Dermis microvascular lymphatic vessel endothelial cell (primary cell): ENCODE data around the gene RIMBP2. TPM values are rescaled to one million over a fixed set of nuclear protein-coding genes. Genes with fewer than 3 reads are reported as not detected.
"Not testable (repeated sequence)": the region's sequence is repeated elsewhere in the genome, so short reads cannot be mapped to it uniquely, and the experiment has no call there.

ENCODE experiments used
- DNase-seq, 2 donors: peaks; one replicate each; pipeline versions ENCODE4 v3.0.0 to v3.0.0-alpha.2; 2010; ENCODE audit warnings: low read depth in 2 of 2
- total RNA-seq: library from RNA; depleted of rRNA; stranded (reverse); fragments of >200 nt; gene quantifications from 2 replicates; pipeline ENCODE4 v1.2.1, GENCODE V29; 2014

RIMBP2 gene
- total RNA-seq, 1 donor from 2014 or later, result not detected

DNA sequence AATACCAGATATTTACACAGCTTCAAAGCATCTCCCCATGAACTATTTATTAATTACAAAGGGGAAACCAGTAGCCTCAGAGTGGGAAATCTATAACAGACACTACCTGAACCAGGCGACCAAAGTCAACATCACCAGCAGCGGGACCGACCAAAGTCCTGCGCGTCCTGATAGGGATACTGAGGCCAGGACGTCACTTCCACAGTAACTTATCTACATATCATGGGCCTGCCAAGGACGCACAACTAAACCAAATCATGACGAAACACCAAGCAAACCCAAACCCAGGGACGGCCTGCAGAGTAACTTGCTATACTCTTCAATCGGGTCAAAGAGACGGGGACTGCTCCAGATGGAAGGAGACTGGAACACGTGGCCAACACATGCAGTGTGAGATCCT, 26.0 kb upstream of the RIMBP2 start:
- no peak for DNase-seq

DNA sequence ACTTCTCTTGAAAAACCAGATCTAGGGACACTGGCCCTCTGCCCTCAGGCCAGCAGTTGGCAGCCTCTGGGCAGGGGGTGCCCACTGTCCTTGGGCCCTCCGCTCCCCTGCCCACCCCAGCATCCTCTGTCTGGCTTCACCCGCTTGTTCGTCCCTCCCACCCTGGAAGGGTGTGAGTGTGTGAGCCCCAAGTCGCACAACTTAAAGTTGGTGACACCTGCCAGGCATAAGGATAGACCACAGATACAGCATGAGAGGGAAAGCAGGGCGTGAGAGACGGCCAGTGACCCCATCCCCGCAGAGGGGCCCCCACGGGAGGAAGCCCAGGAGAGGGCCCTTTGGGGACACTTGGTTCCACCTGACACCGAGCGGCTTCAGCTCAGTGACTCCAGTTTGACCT, 23.5 kb upstream of the RIMBP2 start:
- no peak for DNase-seq

DNA sequence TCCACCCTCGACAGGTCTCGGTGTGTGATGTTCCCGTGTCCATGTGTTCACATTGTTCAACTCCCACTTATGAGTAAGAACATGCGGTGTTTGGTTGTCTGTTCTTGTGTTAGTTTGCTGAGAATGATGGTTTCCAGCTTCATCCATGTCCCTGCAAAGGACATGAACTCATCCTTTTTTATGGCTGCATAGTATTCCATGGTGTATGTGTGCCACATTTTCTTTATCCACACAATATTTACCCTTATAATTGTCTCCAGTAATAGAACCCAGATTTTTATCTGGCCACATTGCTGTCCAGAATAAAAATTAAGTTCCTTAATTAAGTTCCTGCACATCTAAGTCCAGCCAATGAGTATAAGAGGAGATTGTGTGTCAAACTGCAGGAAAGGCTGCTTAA, 22.3 kb upstream of the RIMBP2 start:
- not testable (repeated sequence) for DNase-seq

GRCh38 chr12:130737731-130738130, 21.6 kb upstream of the RIMBP2 start:
- no peak for DNase-seq

GRCh38 chr12:130729344-130729743, 13.2 kb upstream of the RIMBP2 start:
- DNase-seq, result no peak

DNA sequence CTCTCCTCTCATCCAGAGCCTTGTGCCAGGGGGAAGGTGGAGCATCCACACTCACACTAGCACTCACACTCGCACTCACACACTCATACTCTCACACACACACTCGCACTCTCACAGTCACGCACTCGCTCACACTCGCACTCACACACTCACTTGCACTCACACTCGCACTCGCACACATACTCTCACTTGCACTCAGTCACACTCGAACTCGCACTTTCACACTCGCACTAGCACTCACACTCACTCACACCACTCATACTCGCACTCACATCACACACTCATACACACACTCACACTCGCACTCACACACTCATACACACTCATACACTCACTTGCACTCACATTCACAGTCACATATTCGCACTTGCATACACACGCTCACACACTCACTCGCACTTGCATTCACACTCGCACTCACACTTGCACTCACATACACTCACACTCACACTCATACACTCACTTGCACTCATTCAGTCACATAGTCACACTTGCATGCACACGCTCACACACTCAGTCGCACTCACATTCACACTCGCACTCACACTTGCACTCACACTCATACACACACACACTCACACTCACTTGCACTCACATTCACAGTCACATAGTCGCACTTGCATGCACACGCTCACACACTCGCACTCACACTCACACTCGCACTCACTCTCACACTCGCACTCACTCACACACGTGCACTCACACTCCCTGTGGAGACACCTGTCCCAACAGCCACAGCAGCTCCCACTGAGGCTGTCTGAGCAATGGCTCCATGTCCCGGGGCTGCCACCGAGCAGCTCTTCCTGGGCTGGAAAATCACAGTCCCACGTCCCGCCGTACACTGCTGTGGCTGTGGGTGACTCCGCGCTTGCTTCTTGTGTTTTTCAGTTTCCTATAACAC, 12.3 kb upstream of the RIMBP2 start:
- DNase-seq, result no peak

DNA sequence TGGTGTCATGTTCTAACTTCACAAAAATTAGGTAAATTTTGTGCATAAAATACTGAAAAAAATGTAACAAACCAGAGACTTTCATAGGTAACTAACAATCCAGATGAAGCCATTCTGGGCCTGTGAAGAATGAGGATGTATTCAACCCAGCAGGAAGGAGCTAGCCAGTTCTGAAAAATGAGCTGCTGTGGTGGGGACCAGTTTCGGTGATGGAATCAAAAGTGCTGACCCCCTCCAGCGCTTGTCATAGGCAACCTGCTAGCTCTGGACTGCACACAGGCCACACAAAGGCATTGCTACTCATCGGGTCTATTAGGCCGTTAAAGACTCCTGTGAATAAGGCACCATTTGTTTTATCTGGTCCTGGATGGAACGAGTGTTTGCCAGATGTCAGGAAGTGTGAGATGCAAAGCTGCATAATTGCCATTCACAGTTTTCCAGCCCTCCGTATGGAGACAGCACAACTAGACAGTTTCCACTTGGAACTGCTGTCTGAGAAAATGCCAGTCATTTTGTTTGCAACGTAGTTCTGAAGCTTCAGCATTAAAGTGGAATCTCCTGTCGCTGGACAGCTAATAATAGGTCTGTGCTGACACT, 3.3 kb upstream of the RIMBP2 start:
- DNase-seq, result no peak

GRCh38 chr12:130717752-130718151, 1.7 kb upstream of the RIMBP2 start:
- no peak for DNase-seq

DNA sequence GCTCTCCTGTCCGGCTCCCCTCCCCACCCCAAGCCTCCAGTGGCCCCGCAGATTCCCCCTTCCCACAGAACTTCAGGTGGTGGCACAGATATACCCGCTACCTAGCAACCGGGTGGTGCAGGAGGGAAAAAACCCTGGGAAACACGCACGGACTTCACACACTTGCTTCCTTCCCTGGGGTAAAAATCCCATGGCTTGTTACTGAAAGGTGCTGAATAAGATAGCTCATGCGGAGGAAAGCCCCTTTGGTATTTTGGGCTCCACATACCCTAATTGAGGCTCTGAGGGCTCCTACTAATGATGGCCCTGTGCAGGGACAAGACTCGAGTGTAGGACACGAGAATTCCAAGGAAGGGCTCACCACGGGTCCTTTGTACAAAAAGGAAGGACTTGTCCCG, 869 bp upstream of the RIMBP2 start:
- DNase-seq, result no peak

DNA sequence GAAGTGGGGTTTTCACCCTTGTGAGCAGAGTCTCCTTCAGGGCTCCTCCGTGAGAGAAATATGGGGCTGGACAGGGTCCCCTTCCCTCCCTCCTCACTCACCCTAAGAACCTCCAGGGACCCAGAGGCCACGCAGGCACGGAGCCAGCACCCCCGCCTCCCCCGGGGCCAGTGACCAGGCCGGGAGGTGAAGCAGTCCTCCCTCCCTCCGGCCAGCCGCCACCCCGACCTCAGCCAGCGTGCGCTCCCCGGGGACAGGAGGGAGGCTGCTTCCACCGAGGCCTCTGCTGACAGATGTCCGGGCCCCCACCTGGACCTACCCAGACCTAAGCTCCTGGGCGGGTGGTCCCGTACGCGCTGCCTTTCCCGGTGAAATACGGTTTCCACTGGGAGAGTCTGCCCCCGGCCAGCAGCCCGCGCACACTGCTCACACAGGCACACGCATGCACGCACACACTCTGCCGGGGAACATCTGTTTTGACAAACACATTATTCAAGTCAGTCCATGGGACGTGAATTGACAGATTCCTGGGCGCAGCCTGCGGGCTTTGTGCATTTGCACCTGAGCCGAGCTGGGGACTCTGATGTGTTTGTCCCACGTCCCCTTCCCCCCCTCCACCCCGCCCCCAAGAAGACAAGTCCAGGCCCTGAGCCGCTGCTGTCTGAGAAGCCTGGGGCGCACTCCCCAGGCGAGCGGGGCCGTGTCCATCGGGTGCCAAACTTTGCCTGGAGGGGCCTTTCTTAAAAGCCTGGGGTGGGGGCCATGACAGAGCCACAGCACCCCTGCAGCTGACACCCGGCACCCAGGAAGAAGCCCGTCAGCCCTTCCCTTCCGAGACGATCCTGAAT, 725 bp downstream of the RIMBP2 start:
- no peak for DNase-seq

DNA sequence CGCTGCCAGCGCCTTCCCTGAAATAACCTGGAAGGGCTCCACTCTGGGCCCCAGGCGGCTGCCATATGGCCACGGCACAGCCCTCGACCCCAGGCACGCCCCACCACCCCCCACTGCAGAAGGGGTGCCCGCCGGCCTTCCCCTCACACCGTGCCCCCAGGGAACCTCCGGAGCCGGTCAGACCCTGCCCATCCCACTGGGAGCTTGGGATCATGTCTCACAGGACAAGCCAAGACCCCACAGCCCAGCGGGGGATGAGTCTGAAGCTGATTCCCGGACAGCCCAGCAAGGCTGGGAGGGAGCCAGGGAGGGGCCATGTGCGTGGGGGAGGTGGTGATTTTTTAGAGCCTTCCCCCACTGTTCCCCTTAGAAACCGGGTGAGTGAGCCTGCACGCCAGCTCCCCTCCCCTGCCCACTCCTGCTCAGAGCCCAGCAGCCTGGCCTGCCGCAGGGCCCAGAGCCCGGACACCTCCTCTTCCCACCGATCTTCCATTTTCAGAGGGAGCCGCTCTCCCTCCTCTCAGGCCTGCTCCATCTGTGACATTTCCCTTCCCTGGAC, 1.4 kb downstream of the RIMBP2 start:
- DNase-seq, result no peak

DNA sequence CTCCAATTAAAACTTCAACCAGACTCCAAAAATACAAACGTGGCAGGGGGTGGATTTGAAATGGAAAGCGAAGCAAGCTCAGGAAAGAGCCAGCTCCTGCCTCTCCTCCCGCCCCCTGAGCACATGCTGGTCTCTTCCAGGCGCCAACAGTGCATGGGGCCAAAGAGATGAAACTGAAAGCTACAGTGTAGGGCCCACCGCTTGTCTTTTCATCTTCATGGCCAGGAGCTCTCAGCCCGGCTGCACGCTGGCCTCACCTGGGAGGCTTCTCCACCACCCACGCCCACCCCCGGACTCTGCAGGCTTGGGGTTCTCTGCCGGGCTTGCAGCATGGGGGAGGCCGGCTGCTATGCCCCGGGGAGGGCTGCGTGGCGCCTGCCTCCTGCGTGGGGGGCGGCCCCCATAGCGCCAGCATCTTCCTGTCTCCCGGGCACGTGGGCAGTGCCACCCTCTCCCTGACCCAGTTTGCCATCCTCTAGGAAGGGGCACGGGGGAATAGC, 2.0 kb downstream of the RIMBP2 start:
- no peak for DNase-seq

- no peak for DNase-seq
Observed at GRCh38 chr12:130713581-130713991, 2.5 kb downstream of the RIMBP2 start.

GRCh38 chr12:130712346-130713065, 3.6 kb downstream of the RIMBP2 start:
- no peak for DNase-seq

GRCh38 chr12:130711756-130712155, 4.3 kb downstream of the RIMBP2 start:
- no peak for DNase-seq

DNA sequence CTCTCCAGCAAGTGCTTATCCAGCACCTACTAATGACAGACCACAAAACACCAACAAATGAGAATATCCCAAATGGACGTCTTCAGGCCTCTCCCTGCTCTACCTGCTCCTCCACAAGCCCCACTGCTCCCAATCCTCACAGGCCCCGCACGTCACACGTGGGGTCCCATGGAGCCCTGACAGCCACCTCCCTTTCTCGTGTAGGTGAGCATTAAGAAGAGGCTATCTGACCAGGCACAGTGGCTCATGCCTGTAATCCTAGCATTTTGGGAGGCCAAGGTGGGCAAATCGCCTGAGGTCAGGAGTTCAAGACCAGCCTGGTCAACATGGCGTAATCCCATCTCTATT, 5.4 kb downstream of the RIMBP2 start:
- DNase-seq, result no peak

GRCh38 chr12:130709971-130710732, 5.9 kb downstream of the RIMBP2 start:
- no peak for DNase-seq

- DNase-seq, result no peak
Observed at GRCh38 chr12:130709151-130709970, 6.7 kb downstream of the RIMBP2 start.

DNA sequence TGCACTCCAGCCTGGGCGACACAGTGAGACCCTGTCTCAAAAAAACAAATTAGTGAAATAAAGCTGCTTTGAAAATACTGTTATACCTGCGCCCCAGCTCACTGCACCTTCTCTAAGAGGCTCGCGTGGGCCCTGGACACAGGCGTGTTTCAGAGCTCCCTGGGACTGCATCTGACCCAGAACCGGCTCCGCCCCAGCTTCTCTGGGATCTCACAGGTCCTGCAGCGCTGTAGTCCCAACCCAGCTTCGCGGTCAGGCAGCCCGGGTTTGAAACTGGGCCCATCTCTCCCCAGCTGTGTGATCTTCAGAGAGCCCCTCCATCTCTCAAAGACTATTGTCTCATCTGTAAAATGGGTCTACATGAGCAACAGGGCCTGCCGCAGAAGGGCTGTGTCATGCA, 7.5 kb downstream of the RIMBP2 start:
- no peak for DNase-seq

DNA sequence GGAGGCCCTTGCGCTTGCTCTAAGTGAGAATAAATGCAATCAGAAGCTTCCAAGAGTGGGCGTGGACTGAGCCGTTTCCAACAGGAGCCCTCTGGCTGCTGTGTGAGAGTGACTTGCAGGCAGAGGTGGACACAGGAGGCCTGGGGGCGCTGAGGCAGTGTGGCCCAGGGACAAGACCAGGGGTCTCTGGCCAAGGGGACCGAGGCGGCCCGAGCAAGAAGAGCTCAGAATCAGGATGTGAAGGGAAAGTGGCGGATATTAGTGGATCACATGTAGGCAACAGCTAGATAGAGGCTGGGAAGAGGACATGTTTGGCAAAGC, 8.6 kb downstream of the RIMBP2 start:
- no peak for DNase-seq
